GM13977 (cell line): ENCODE results near the gene GTPBP1.
A peak's percentile ranks its signal among the peaks of the same experiment; 100 is the strongest.

ENCODE experiments used
- DNase-seq: peaks from one replicate; pipeline ENCODE4 v3.0.0; 2012; ENCODE audit warnings: low spot score
- in situ Hi-C: fragments of 300-500 bp; cut with MboI; formaldehyde crosslinking; loops from one replicate; pipeline ENCODE4 v1.12.0; 2022; ENCODE audit warnings: low sequenced_read_pairs, low pct_unique_long_range_greater_than_20kb, mixed read lengths, inconsistent platforms; ENCODE audit not compliant: unreplicated experiment
- TF ChIP-seq, protein P1 (sequence below): IDR thresholded peaks from 2 replicates; pipeline ENCODE4 v1.5.1; 2012; ENCODE audit warnings: mild to moderate bottlenecking, control low read depth; ENCODE audit not compliant: insufficient read depth; ENCODE audit errors: extremely low read depth, missing control alignments

Gene GTPBP1

DNA sequence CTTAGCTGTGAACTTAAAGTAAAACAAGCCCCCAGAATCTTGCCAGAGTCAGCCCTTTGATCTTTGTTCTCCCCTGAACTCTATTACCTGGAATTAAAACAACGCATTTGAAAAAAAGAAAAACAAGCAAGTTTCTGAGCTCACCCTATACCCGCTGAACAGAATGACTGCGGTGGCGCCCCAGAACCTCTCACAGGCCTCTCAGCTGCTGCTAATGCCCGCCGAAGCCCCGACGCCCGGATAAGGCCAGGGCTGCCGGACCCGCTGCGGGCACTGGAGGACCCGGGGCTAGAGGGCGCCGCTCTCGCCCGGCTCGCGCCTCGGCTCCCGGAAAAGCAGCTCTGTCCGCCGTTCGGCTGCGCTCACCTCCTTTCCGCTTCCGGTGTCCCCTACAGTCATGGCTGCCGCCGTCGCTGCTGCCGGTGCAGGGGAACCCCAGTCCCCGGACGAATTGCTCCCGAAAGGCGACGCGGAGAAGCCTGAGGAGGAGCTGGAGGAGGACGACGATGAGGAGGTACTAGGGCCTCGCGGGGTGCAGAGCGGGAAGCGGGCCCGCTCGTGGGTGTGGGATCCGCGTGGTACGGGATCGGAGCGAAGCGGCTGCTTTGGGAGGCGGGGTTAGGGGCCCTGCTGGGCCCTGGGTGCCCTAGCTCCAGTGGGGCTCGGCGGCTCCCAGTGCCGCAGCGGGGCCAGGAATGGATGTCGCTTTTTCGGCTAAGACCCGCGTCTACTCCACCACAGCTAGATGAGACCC, 24.0 kb upstream of the GTPBP1 start, which contains the start of gene TOMM22:
TSS of gene TOMM22 (plus strand) at position 376 of the 754 bp plus-strand sequence. CDS start at position 398, 22 bp downstream.
- DNase-seq = peak; percentile 97
- in situ Hi-C loops = no loop called here
- TF ChIP-seq, protein P1, sequence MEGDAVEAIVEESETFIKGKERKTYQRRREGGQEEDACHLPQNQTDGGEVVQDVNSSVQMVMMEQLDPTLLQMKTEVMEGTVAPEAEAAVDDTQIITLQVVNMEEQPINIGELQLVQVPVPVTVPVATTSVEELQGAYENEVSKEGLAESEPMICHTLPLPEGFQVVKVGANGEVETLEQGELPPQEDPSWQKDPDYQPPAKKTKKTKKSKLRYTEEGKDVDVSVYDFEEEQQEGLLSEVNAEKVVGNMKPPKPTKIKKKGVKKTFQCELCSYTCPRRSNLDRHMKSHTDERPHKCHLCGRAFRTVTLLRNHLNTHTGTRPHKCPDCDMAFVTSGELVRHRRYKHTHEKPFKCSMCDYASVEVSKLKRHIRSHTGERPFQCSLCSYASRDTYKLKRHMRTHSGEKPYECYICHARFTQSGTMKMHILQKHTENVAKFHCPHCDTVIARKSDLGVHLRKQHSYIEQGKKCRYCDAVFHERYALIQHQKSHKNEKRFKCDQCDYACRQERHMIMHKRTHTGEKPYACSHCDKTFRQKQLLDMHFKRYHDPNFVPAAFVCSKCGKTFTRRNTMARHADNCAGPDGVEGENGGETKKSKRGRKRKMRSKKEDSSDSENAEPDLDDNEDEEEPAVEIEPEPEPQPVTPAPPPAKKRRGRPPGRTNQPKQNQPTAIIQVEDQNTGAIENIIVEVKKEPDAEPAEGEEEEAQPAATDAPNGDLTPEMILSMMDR = peak; percentile 92

GRCh38 chr22:38684895-38685294, 20.8 kb upstream of the GTPBP1 start:
- TF ChIP-seq, protein P1 = no peak
- DNase-seq = no peak
- in situ Hi-C loops = no loop called here

DNA sequence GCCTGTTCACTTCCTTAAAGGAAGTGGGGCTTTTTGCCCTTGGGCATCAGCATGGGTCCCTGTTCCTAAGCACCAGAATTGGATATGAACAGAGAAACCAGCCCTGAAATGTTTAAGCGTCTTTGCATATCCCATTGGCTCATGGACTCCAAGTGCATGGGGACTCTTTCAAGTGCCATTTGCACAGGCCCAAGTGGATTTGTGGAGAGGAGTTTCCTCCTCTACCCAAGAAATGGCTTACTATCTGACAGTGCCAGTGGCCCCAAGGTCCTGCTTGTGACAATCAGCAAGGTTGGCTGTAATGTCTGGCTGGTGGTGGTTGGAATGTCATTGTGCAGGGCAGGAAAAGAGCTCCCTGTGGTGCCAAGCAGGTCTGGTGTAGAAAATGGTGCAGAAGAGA, 20.0 kb upstream of the GTPBP1 start:
- TF ChIP-seq, protein P1 = no peak
- no peak for DNase-seq
- in situ Hi-C loops = no loop called here

DNA sequence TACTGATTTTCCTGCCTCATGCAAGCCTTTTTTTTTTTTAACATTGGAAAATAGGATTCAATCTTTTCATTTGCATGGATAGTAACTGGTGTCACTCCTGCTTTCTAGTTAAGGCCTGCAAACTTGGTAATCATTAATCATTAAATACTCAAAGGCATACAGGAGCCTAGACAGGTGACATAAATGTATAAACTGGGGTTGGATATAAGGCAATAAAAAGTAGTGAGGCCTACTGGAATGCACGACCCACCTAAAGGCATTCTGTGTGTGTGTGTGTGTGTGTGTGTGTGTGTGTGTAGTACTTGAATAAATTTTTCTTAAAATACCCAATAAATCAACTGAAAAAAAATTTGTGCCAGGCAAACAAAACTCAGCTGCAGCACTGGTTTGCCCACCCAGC, 16.1 kb upstream of the GTPBP1 start:
- TF ChIP-seq, protein P1 = no peak
- in situ Hi-C loops = no loop called here
- DNase-seq = no peak

- in situ Hi-C loops = no loop called here
- no peak for DNase-seq
- TF ChIP-seq, protein P1 = no peak
These were observed 11.7 kb upstream of the GTPBP1 start for GRCh38 chr22:38694049-38694448.

GRCh38 chr22:38694940-38695339, 10.8 kb upstream of the GTPBP1 start:
- no peak for DNase-seq
- in situ Hi-C loops = no loop called here
- TF ChIP-seq, protein P1 = no peak
